ENCODE measurements around the gene UNC5B. TPM values are rescaled to one million over a fixed set of nuclear protein-coding genes. Genes with fewer than 3 reads are reported as not detected.

The UNC5B gene
- total RNA-seq, 1 donor = 135 TPM

DNA sequence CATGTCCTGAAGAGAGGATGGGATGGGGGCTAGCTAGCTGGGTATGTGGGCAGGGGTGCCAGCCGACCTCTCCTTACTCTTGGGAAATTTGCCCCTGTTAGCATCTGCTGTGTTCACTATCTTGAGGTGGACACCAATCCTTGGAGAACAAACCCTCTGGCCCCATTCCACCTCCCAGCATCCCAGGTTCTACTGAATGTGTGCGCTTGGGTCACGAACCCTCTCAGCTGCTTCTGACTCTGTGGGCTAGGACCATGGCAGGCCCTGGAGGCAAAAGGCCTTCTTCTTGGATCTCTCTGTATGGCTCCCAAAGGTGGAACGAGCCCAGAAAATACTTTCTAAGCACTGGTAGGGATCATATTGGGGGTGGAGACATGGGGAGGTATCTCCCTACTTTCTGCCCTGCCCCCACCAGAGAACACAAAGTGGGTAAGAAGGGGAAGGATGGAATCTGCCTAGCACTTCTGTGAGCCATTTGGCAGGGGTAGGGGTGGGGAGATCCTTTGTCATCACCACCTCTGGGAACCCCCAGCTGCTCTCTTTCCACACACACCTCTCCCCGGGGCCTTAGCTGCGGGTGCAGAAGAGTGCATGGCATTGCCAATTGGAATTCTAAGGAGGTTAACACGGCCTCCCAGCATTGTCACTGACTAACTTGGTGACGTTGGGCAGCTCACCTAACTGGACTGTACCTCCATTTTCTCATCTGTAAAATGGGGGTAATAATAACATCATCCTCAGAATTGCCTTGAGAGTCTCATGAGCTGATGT, 7.7 kb downstream of the UNC5B start:
- Histone ChIP-seq H2AFZ (ENCODE audit: low read length) (no peak overlapping the region), H3K27me3 (ENCODE audit: insufficient read depth, low read length) (no peaks in the 10 kb centered on the region), H3K4me1 (ENCODE audit: insufficient read depth, low read length) (peaks cover 53% of the 10 kb centered on the region), H3K27ac (ENCODE audit: low read depth, low read length) (no peak overlapping the region), H3K79me2 (ENCODE audit: insufficient read depth, low read length) (peaks cover 60% of the 10 kb centered on the region), H3K36me3 (ENCODE audit: insufficient read depth, low read length) (no peaks in the 10 kb centered on the region), H3K4me2 (ENCODE audit: insufficient read depth, low read length) (no peak overlapping the region), H4K20me1 (ENCODE audit: insufficient read depth, low read length) (peaks cover 51% of the 10 kb centered on the region), H3K9me3 (ENCODE audit: low read depth, low read length) (no peaks in the 10 kb centered on the region), H3K4me3 (ENCODE audit: insufficient read depth, low read length) (no peak overlapping the region)
- TF ChIP-seq CTCF (IDR thresholded peaks at IDR 0.05; ENCODE audit: extremely low read depth, low read depth, low read length) = no peak
- DNase-seq (ENCODE audit: insufficient read length, low spot score, missing footprints) = no peak

DNA sequence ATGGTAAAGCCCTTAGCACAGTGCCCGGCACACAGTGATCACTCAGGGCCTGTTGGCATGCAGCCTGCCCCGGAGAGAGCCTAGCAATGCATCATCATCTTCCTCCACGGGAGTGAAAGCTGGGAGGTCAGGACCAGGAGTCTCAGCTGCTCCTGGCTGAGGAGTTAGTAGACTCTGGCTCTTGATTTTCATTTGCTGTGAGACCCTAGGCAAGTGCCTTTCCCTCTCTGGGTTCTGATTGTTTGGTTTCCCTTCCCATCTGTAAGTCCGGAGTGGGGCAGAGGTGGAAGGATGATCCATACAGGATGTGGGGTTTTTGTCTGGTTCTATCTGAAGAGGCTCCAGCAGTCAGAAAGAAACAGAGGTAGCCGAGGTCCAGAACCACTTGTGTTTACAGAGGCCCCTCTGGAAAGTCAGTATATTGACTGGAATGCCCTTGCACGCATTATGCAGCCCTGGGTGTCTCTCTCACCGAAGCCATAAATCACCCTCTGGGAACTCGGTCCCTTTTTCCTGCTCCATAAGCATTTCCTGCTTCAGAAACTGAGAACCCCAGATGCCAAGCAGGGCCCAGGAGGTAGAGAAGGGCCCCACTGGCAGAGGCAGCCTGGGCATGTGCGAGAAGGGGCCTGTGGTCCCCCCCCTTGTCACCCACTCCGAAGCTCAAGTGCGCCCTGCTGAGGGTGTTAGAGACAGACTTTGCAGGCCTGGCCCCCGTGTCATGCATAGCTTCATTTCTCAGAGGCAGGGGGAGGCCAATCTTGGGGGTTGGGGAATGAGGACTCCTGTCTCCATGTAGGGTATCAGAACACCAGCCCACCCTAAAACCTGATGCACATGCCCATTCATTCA, 8.5 kb downstream of the UNC5B start:
- Histone ChIP-seq H3K27me3 (ENCODE audit: insufficient read depth, low read length) (no peaks in the 10 kb centered on the region), H3K4me3 (ENCODE audit: insufficient read depth, low read length) (no peak overlapping the region), H3K27ac (ENCODE audit: low read depth, low read length) (no peak overlapping the region), H3K9me3 (ENCODE audit: low read depth, low read length) (no peaks in the 10 kb centered on the region), H3K4me2 (ENCODE audit: insufficient read depth, low read length) (no peak overlapping the region), H2AFZ (ENCODE audit: low read length) (no peak overlapping the region), H4K20me1 (ENCODE audit: insufficient read depth, low read length) (peaks cover 51% of the 10 kb centered on the region), H3K4me1 (ENCODE audit: insufficient read depth, low read length) (peaks cover 47% of the 10 kb centered on the region), H3K36me3 (ENCODE audit: insufficient read depth, low read length) (no peaks in the 10 kb centered on the region), H3K79me2 (ENCODE audit: insufficient read depth, low read length) (peaks cover 58% of the 10 kb centered on the region)
- TF ChIP-seq CTCF (IDR thresholded peaks at IDR 0.05; ENCODE audit: extremely low read depth, low read depth, low read length) = no peak
- DNase-seq (ENCODE audit: insufficient read length, low spot score, missing footprints) = no peak

DNA sequence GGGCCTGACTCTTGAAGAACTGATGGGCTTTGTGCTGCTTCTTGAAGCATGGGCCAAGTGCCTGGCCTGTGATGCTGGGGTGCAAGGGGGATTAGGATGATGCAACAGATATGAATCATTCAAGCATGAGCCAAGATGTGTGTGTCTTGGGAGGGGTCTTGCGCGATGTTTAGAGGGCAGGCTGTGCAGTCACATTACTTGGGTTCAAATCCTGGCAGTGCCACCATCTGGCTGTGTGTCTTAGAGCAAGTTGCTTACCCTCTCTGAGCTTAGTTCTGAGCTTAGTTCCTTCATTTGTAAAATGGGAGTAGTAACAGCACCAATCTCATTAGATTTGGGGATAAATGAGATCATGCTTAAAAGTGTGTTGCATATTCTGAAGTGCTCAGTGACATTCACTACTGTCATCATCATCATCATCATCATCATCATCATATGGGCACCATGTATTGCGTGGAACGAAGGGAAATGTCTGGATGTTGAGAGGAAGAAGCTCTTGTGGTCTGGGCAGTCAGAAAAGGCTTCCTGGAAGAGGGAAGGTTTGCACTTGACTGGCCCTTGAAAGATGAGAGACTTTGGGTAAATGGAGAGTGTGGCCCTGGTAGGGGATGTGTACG, 9.3 kb downstream of the UNC5B start:
- Histone ChIP-seq H4K20me1 (ENCODE audit: insufficient read depth, low read length) (peaks cover 46% of the 10 kb centered on the region), H3K36me3 (ENCODE audit: insufficient read depth, low read length) (no peaks in the 10 kb centered on the region), H3K4me1 (ENCODE audit: insufficient read depth, low read length) (peaks cover 40% of the 10 kb centered on the region), H2AFZ (ENCODE audit: low read length) (no peak overlapping the region), H3K4me2 (ENCODE audit: insufficient read depth, low read length) (no peak overlapping the region), H3K27me3 (ENCODE audit: insufficient read depth, low read length) (no peaks in the 10 kb centered on the region), H3K79me2 (ENCODE audit: insufficient read depth, low read length) (peaks cover 50% of the 10 kb centered on the region), H3K9me3 (ENCODE audit: low read depth, low read length) (no peaks in the 10 kb centered on the region), H3K27ac (ENCODE audit: low read depth, low read length) (no peak overlapping the region), H3K4me3 (ENCODE audit: insufficient read depth, low read length) (no peak overlapping the region)
- DNase-seq (ENCODE audit: insufficient read length, low spot score, missing footprints) = peak; percentile 78
- TF ChIP-seq CTCF (IDR thresholded peaks at IDR 0.05; ENCODE audit: extremely low read depth, low read depth, low read length) = no peak
